Stimulated activated CD8-positive, alpha-beta memory T cell treated with anti-CD3 and anti-CD28 coated beads, Interleukin-4, amount 100 ng/mL, for 24 hours (primary cell): Measurements from ENCODE around the gene RAB1A.

Experiments
- DNase-seq: peaks from one replicate; pipeline ENCODE4 v3.0.0-alpha.2; 2020; ENCODE audit warnings: low read depth

RAB1A gene

DNA sequence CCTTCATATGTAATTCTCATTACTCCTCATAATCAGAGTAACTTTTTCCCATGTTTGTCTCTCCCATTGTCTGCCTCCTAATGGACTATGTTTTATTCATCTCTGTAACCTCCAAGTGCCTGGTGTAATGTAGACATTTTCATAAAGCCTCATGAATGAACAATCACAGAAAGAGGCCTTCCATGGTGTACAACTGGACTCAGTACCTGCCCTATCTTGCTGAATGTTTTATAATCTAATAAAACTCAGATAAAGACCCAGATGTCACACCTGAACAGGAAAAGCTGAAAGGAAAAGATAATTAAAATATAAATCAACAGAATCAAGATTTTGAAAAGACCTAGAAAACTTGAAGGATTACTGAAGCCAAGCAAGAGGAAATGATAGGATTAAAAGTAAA, 36.7 kb downstream of the RAB1A start:
- no peak for DNase-seq

DNA sequence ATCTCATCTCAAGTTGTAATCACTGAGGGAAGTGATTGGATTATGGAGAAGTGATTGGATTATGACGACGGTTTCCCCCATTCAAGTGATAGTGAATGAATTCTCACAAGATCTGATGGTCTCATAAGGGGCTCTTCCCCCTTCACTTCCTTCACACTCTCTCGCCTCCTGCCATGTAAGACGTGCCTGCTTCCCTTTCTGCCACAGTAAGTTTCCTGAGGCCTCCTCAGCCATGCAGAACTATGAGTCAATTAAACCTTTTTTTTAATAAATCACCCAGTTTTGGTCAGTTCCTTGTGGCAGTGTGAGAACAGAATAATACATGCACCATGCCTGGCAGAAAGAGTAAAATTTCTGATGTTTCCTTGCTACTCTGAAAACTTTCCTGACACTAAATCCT, 37.1 kb downstream of the RAB1A start:
- DNase-seq, result no peak

DNA sequence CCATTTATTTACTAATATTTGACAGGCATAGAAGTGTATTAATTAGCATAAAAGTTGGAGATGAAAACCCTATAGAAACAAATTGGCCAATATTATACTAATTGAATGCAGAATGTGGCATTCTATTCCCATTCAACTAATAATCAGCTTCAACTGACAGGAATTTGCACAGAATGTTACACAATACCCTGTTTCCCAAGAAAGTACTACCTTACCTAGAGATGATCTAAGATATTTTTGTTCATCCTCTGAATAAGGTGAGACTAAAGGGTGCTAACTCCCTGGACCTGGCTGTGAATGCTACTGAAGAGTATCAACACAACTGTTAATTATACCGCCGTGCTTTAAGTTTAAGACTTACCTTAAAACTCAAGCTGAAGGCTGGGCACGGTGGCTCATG, 44.8 kb downstream of the RAB1A start:
- DNase-seq, result no peak

GRCh38 chr2:65081232-65081685, 48.6 kb downstream of the RAB1A start:
- DNase-seq, result no peak

DNA sequence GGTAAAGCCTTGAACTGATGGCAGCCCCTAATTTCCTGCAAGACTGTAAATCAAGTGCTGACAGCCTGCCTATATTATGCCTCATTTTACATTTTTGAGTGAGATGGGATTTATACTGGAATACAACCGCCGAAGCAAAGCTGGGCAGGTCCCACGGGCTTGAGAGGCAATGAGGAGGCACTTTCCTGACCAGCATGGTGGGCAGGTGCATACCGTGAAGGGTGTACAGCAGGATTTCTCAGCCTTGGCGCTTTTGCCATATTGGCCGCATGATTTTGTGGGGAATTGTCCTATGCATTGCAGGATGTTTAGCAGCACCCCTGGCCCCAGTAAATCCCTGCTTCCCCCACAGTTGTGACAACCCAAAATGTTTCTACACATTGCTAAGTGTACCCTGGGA, 50.9 kb downstream of the RAB1A start:
- no peak for DNase-seq

DNA sequence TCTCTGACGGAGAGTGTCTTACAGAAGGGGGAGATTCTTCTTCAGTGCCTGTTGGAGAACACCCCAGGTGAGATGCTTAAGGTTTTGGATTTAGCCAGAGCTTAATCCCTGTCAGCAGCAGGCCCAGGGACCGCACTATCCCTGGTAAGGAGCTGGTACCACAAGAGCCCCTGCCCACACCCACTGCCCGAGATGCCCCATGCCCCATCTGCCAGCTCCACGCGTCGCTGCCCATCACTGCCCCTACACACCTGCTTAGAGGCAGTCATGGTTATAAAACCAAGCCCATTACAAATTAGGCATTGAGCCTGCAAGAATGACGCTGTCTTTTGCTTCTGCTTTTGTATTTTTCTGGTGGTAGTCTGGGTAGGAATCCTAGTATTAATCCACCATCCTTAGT, 52.0 kb downstream of the RAB1A start:
- DNase-seq, result no peak

GRCh38 chr2:65076345-65076710, 53.6 kb downstream of the RAB1A start:
- DNase-seq, result no peak

DNA sequence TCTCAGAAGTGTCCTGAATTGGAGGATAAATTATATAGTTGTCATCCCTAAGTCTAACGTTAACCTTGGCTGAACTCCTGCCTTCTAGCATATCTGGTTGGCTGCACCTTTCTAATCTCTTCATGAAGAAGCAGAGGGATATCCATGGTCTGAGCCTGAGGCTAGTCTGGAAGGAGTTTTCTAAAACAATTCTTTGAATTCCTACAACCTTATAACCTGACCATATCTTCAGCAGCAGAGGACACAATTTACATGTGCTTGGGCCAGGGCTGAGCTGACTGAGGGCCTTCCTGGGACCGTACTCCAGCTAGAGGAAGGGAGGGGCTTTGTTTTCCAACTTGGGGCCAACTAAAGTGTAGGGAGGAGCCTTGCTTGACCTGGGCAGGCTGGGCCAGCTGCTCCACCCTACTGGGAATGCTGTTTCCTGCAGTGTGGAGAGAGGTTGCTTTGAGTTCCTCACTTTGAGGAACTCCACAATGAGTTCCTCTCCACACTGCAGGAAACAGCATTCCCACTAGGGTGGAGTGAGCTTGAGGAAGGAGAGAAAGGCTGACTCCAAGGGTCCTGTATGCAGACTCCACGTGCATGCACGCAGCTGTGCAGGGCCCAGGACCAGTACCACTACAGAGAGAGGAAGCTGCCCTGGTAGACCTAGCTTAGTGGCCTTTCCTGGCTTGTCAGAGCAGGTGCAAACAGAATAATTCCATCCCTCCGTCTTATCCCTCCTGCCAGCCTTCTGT, 54.1 kb downstream of the RAB1A start:
- no peak for DNase-seq

GRCh38 chr2:65075176-65075575, 54.7 kb downstream of the RAB1A start:
- DNase-seq, result no peak

DNA sequence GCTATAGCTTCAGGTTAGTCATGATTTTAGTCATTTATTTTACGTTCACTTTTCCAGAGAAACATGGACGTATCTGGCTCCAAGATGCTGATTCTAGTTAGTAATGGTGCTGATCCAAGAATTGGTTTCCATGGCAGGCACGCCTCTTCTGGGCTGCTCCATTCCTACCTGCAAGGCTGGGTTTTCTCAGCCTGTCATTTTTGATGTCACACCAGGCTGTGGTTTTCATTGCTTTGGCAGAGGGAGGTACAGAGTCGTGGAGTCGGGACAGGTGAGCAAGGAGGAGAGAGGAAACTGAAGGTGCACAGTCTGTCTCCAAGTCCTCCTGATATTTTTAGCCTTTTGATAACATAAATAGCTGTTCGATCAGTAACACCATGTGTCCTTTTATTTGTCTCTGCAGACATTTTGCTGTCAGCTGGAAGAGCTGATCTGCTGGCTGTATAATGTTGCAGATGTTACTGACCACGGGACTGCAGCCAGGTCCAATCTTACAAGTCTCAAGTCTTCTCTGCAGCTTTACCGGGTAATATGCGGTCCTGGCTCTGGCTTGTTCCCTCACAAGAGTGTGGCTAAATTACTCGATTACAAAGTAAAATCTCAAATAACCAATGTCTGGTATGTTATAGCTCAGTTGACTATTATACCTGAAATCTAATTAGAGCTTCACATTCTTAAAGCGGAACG, 55.9 kb downstream of the RAB1A start:
- DNase-seq, result no peak

DNA sequence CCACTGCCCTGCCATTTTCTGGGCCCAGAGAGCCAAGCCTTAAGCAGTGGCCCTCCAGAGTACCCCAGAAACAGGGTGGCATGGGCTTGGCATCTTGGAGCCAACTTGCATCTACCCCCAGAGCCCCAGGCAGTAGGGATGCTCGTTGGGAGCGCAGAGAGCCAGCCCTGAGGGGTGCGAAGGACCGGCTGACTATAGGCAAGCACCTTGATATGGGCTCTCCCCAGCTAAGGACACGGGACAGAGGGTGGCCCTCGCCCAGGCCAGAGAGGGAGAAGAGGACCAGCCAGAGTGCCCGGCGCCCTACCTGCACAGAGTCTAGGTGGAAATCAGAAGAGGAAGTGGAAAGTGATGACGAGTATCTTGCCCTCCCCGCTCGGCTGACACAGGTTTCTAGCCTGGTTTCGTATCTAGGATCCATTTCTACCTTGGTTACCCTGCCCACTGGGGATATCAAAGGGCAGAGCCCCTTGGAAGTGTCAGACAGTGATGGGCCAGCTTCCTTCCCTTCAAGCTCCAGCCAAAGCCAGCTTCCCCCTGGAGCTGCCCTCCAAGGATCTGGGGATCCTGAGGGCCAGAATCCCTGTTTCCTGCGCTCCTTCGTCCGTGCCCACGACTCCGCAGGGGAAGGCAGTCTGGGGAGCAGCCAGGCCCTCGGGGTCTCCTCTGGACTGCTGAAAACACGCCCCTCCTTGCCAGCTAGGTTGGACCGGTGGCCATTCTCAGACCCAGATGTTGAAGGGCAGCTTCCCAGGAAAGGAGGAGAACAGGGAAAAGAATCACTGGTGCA, 57.5 kb downstream of the RAB1A start:
- no peak for DNase-seq

DNA sequence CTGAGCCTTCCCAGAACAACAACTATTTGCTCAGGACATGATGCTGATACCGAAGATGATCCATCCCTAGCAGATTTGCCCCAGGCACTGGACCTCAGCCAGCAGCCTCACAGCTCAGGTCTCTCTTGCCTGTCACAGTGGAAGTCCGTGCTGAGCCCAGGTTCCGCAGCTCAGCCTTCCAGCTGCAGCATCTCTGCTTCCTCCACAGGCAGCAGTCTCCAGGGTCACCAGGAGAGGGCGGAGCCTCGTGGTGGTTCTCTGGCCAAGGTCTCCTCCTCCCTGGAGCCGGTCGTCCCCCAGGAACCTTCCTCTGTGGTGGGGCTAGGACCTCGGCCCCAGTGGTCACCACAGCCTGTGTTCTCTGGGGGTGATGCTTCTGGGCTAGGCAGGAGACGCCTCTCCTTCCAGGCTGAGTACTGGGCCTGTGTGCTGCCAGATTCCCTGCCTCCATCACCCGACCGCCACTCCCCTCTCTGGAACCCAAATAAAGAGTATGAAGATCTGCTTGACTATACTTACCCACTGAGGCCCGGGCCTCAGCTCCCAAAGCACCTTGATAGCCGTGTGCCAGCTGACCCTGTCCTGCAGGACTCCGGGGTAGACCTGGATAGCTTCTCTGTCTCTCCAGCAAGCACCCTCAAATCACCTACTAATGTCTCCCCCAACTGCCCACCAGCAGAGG, 58.3 kb downstream of the RAB1A start:
- no peak for DNase-seq

GRCh38 chr2:65070856-65071255, 59.0 kb downstream of the RAB1A start:
- DNase-seq, result no peak

DNA sequence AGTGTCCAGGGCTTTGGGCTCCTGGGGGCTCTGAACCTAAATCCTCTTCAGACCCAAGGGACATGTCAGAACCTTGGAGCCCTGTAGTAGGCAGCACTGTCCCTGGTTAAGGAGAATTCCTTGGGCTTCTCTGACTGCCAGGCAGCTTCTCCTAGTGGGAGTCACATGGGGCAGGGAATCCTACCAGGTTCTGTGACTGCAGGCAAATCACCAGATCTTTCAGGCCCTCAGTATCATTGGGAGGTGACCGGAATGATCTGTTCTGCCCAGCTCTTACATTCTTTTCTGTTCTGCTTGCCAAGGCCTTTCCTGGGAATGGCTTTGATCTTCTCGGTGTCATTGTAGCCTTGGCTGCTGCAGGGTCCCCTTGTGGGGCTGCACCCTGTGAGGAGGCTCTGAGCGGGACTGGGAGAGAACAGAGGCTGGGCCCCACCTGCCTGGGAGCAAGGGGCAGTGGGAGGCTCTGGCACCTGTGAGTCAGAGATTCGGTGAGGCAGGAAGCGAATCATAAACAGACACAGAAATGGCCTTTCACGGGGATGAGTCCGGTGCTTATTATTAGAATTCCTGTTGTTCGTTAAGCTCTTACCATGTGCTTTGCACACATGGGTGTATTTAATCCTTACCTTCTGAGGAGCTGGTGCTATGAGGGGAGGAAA, 59.6 kb downstream of the RAB1A start:
- DNase-seq, result no peak

- DNase-seq, result no peak
Observed at GRCh38 chr2:65069439-65069824, 60.5 kb downstream of the RAB1A start.

DNA sequence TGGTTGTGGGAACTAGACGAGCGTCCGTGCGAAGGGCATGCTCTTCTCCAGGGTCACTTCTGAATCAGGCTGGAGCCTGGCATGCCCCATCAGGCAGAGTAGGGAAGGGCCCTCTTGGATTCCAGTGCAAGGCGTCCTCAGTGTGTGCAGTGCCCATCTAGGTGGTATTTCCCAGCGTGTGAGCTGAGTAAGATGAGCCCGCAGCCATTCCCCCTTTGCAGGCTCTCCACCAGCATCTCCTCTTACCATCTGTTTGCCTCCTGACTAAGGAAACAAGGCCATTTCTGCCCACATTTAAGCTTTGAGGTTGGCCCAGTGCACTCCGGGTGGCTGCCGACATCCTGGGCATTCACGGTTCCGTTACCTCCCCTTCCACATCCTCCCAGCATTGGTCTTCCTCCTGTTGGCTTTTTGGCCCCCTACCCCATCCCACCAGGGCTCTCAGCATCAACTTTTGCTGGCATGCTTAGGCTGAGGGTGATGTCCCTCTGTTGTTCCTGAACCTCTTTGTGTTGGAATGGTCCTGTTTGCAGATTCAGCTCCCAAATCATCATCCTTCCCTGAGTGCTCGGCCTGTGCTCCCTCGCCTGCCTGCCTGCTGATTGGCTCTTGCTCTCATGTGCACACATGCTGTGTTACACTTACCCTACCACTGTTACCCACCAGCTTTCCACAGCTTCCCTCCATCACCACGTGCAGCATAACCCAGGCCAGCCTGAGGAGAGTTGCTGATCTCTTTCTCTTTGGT, 61.9 kb downstream of the RAB1A start:
- DNase-seq, result no peak

- DNase-seq, result no peak
Observed at GRCh38 chr2:65064728-65065552, 65.0 kb downstream of the RAB1A start.

DNA sequence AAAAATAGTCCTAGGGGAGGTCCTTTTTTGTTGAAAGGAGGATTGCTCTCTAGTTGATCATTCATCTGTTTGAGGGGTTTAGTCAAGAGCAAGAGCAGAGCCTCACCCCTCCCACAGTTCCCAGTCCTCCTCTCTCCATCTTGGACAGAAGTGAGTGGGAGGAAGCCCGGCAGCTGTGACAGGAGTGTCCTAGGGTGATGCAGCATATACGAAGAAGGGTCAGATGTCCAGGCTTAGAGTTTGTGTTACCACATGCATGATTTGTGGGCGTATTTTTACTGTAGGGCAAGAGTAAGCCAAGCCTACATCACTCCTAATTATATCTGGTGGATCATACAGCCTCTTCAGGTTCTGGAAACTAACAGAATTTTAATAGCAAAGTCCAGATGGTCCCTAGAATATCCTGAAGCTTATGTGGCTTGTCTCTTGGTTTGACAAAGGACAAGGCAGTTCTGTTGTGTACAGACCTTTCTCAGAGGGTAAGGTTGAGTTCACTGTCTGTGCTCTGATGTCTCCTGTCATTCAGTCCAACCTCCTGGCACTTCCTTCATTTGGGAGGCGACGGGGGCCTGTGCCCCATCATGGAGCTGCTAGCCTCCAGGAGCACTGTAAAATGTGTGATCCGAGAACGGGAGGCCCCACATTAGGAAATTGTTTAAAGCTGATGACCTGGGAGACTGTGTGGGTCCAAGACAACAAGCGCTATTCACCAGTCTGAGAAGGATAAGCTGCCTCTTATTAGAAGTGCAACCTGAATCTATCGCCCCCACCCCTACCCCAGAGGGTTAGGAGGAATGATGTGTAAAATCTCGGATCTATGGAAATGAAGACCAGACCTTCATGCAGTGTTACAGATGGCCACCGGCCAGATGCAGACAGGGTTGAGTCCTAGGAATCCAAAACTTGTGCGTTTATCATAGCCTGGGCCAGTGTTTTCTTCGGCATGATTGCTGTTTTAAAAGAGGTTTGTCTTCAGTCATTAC, 66.8 kb downstream of the RAB1A start:
- no peak for DNase-seq

- no peak for DNase-seq
Observed at GRCh38 chr2:65061910-65062339, 68.0 kb downstream of the RAB1A start.
